CD4-positive, alpha-beta T cell (primary cell): ENCODE results near the gene PELI2. TPM values are rescaled to one million over a fixed set of nuclear protein-coding genes. Genes with fewer than 3 reads are reported as not detected.

Source experiments
- ATAC-seq: fragments of 200-7000 bp; cut with Tn5 transposase; one replicate; pipeline ENCODE4 v1.10.0; 2022; ENCODE audit warnings: mild to moderate bottlenecking; ENCODE audit not compliant: poor library complexity
- CTCF ChIA-PET: fragments of 350-600 bp; sonication (Branson Sonifier 250); formaldehyde crosslinking; loops from one replicate; lab custom pipeline; 2021; ENCODE audit warnings: antibody characterized with exemption, inconsistent platforms; lab: Charles Lee
- POLR2A ChIA-PET: fragments of 350-600 bp; sonication (Branson Sonifier 250); formaldehyde crosslinking; loops from one replicate; lab custom pipeline; 2021; ENCODE audit warnings: antibody characterized with exemption, inconsistent platforms; lab: Charles Lee
- DNase-seq, 14 experiments: peaks; one replicate each; pipeline ENCODE4 v3.0.0-alpha.2; 2013 to 2020; ENCODE audit warnings: mixed read lengths in 2 of 14
- H3K27ac ChIP-seq, 2 donors: one replicate each; pipeline versions ENCODE4 v1.5.1 to v1.7.0; 2013; ENCODE audit warnings: low read length in 2 of 2, low read depth in 1 of 2, mild to moderate bottlenecking in 1 of 2
- H3K27me3 ChIP-seq, 2 experiments: 1 replicate in 1 of 2; 2 replicates in 1 of 2; pipeline versions ENCODE4 v1.6.1 to v1.7.0; 2013; ENCODE audit warnings: low read length in 2 of 2, control low read depth in 1 of 2, mild to moderate bottlenecking in 1 of 2, moderate library complexity in 1 of 2; ENCODE audit not compliant: insufficient read depth in 2 of 2, control insufficient read depth in 1 of 2
- H3K36me3 ChIP-seq: one replicate; pipeline ENCODE4 v1.6.1; 2013; ENCODE audit warnings: low read length, control low read depth; ENCODE audit not compliant: insufficient read depth
- H3K4me1 ChIP-seq: one replicate; pipeline ENCODE4 v1.6.1; 2013; ENCODE audit warnings: low read length, control low read depth; ENCODE audit not compliant: insufficient read depth
- H3K4me3 ChIP-seq: one replicate; pipeline ENCODE4 v1.5.1; 2013; ENCODE audit warnings: mild to moderate bottlenecking, low read length, moderate library complexity
- H3K9me3 ChIP-seq, 2 experiments: 1 replicate in 1 of 2; 2 replicates in 1 of 2; pipeline versions ENCODE4 v1.6.1 to v1.7.0; 2013; ENCODE audit warnings: low read length in 2 of 2, mild to moderate bottlenecking in 2 of 2, control low read depth in 1 of 2, moderate library complexity in 1 of 2; ENCODE audit not compliant: control insufficient read depth in 1 of 2, insufficient read depth in 1 of 2
- H3K27ac Mint-ChIP-seq: one replicate; pipeline ENCODE4 v1.8.0; 2020; ENCODE audit warnings: mixed read lengths
- H3K27me3 Mint-ChIP-seq: one replicate; pipeline ENCODE4 v1.8.0; 2021; ENCODE audit warnings: mixed read lengths
- H3K36me3 Mint-ChIP-seq: one replicate; pipeline ENCODE4 v1.8.0; 2021; ENCODE audit warnings: low read depth, mixed read lengths
- H3K4me1 Mint-ChIP-seq: one replicate; pipeline ENCODE4 v1.8.0; 2021; ENCODE audit warnings: low read depth, mixed read lengths
- H3K4me3 Mint-ChIP-seq: one replicate; pipeline ENCODE4 v1.8.0; 2020; ENCODE audit warnings: mild to moderate bottlenecking, mixed read lengths
- H3K9me3 Mint-ChIP-seq: one replicate; pipeline ENCODE4 v1.8.0; 2020; ENCODE audit warnings: mixed read lengths
- intact Hi-C, 2 experiments: fragments of 100-400 bp; cut with DNase I in 1 of 2; cut with micrococcal nuclease in 1 of 2; formaldehyde crosslinking; loops; one replicate each; pipeline versions ENCODE4 v1.15.1 to v1.9.0; 2023 to 2025; cut with DNase I, micrococcal nuclease
- total RNA-seq, 174 experiments: library from RNA in 2 of 174; stranded (reverse) in 2 of 174; gene quantifications; one replicate each; pipeline ENCODE4 v1.2.3 and lab custom pipeline; 2021 to 2026
- TF ChIP-seq, protein P1 (sequence below): fragments of 200-600 bp; IDR thresholded peaks from one replicate; pipeline ENCODE4 v1.8.0; 2022; ENCODE audit warnings: antibody characterized with exemption, mild to moderate bottlenecking

The PELI2 gene
- total RNA-seq, 2 experiments from 2014 or later: 12.2 to 15.9 TPM

DNA sequence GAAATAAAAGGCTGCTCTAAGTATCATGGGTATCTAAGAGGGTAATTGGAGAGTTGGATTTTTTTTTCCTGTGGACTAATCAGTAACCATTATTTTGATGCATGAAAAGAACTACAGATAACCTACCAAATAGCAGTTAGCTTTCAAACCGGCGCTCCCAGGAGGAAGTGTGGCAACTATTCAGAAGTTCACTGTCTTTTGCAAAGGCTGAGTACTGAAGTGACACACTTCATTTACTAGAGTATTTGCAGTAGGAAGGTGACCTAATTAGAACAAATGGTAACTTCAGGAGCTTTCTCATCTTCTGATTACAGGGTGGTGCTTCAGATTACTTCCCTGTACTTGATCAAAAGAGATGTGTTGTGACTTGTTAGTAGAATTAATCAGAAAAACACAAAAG lies 87.7 kb downstream of the PELI2 start:
- CTCF ChIA-PET: no interaction called here
- Histone ChIP-seq H3K36me3 (no peaks in the 10 kb centered on the region), H3K27ac (no peak overlapping the region), H3K9me3 (no peaks in the 10 kb centered on the region), H3K4me1 (no peaks in the 10 kb centered on the region), H3K27me3 (no peaks in the 10 kb centered on the region), H3K4me3 (no peak overlapping the region)
- Mint-ChIP-seq H3K27ac (no peak overlapping the region), H3K4me1 (no peaks in the 10 kb centered on the region), H3K4me3 (no peak overlapping the region), H3K9me3 (no peaks in the 10 kb centered on the region), H3K27me3 (no peaks in the 10 kb centered on the region), H3K36me3 (no peaks in the 10 kb centered on the region)
- ATAC-seq (no peak), DNase-seq (no peak)
- TF ChIP-seq, protein P1, sequence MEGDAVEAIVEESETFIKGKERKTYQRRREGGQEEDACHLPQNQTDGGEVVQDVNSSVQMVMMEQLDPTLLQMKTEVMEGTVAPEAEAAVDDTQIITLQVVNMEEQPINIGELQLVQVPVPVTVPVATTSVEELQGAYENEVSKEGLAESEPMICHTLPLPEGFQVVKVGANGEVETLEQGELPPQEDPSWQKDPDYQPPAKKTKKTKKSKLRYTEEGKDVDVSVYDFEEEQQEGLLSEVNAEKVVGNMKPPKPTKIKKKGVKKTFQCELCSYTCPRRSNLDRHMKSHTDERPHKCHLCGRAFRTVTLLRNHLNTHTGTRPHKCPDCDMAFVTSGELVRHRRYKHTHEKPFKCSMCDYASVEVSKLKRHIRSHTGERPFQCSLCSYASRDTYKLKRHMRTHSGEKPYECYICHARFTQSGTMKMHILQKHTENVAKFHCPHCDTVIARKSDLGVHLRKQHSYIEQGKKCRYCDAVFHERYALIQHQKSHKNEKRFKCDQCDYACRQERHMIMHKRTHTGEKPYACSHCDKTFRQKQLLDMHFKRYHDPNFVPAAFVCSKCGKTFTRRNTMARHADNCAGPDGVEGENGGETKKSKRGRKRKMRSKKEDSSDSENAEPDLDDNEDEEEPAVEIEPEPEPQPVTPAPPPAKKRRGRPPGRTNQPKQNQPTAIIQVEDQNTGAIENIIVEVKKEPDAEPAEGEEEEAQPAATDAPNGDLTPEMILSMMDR: no peak
- POLR2A ChIA-PET: no interaction called here
- intact Hi-C loops: no loop called here

DNA sequence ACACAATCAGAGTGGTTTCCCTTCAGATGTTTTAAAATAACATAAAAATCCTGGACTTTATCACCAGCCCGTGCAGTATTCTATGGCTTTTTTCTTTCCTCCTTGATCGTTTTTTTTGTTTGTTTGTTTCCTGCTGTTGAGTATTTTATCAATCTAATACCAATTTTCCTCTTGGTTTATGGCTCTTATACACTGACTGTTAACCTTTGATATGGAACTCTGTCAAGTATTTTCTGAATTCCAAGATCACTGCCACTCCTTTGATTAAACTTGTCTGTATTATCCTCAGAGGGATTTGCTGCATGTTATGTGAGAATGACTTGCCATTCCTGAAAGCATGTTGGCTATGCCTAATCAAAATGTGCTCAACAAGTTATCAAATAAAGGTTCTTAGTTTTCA lies 88.4 kb downstream of the PELI2 start:
- Histone ChIP-seq H3K4me1 (no peaks in the 10 kb centered on the region), H3K4me3 (no peak overlapping the region), H3K27ac (no peak overlapping the region), H3K36me3 (no peaks in the 10 kb centered on the region), H3K27me3 (no peaks in the 10 kb centered on the region), H3K9me3 (no peaks in the 10 kb centered on the region)
- TF ChIP-seq, protein P1: no peak
- no peak overlapping the region for H3K27ac Mint-ChIP-seq
- intact Hi-C loops: no loop called here
- no peaks in the 10 kb centered on the region for H3K4me1 Mint-ChIP-seq
- H3K36me3 Mint-ChIP-seq: no peaks in the 10 kb centered on the region
- no peaks in the 10 kb centered on the region for H3K9me3 Mint-ChIP-seq
- DNase-seq (no peak), ATAC-seq (no peak)
- ChIA-PET POLR2A (no interaction called here), CTCF (no interaction called here)
- H3K4me3 Mint-ChIP-seq: no peak overlapping the region
- H3K27me3 Mint-ChIP-seq: no peaks in the 10 kb centered on the region

DNA sequence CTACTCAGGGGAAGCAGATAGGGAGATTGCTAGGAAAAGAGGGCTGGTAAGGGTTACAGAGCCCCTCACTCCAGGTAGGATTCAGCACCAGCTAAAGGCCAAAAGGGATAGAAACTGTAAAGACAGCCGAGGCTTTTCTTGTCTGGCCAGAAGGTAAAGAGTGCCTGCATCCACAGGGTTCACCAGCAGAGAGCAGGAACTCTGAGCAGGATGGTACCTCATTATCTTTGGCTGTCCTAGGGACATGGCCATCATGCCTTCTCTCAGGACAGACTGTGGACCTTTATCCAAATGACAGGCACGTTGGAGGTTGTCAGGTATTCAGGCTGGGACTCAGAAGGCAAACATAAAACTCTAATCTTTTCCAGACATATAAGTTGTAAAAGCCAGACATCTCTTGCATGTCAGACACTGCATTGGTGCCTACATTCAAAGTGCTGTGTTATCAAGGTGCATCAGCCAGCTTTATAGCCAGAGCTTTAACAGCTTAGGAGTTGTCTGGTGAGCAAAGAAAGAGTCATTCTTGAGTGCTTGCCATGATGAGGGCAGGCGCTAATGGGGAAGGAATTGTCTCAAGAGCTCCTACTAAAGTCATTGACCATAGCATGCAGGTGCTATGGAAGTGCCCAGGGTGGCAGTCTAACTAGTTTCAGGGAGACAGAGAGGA lies 89.5 kb downstream of the PELI2 start:
- H3K27ac Mint-ChIP-seq: no peak overlapping the region
- no peaks in the 10 kb centered on the region for H3K4me1 Mint-ChIP-seq
- Histone ChIP-seq H3K27ac (no peak overlapping the region), H3K9me3 (no peaks in the 10 kb centered on the region), H3K4me3 (no peak overlapping the region), H3K27me3 (no peaks in the 10 kb centered on the region), H3K36me3 (no peaks in the 10 kb centered on the region), H3K4me1 (no peaks in the 10 kb centered on the region)
- H3K27me3 Mint-ChIP-seq: no peaks in the 10 kb centered on the region
- no peaks in the 10 kb centered on the region for H3K9me3 Mint-ChIP-seq
- TF ChIP-seq, protein P1: no peak
- H3K4me3 Mint-ChIP-seq: no peak overlapping the region
- no peaks in the 10 kb centered on the region for H3K36me3 Mint-ChIP-seq
- ChIA-PET CTCF (no interaction called here), POLR2A (no interaction called here)
- DNase-seq (no peak), ATAC-seq (no peak)
- intact Hi-C loops: no loop called here
